Gastroesophageal sphincter (tissue), 4 donors: Measurements from ENCODE around the gene CCDC3. TPM values are rescaled to one million over a fixed set of nuclear protein-coding genes. Genes with fewer than 3 reads are reported as not detected.
"Not testable (repeated sequence)": the region's sequence is repeated elsewhere in the genome, so short reads cannot be mapped to it uniquely, and the experiment has no call there.

Experiments used
- ATAC-seq: fragments of 150-250 bp; one replicate; pipeline ENCODE4 v1.9.1; 2016; ENCODE audit warnings: mild to moderate bottlenecking, moderate library complexity
- H3K27ac ChIP-seq, 4 donors: fragments of 200-600 bp; sonication (generic) in 3 of 4; 1 replicate in 3 of 4; 2 replicates in 1 of 4; pipeline ENCODE4 v1.5.1; 2016 to 2019
- H3K27me3 ChIP-seq: fragments of 200-600 bp; sonication (generic); one replicate; pipeline ENCODE4 v1.5.1; 2019
- H3K36me3 ChIP-seq, 2 donors: fragments of 200-600 bp; sonication (generic); one replicate each; pipeline ENCODE4 v1.5.1; 2019; ENCODE audit warnings: control low read depth in 1 of 2
- H3K4me1 ChIP-seq, 3 donors: fragments of 200-600 bp; sonication (generic); 1 replicate in 2 of 3; 2 replicates in 1 of 3; pipeline ENCODE4 v1.5.1; 2016 to 2019; ENCODE audit warnings: control low read depth in 2 of 3
- H3K4me3 ChIP-seq, 2 donors: fragments of 200-600 bp; sonication (generic); one replicate each; pipeline ENCODE4 v1.5.1; 2019; ENCODE audit warnings: mild to moderate bottlenecking in 1 of 2, moderate library complexity in 1 of 2
- H3K9me3 ChIP-seq, 3 donors: fragments of 200-600 bp; sonication (generic); one replicate each; pipeline ENCODE4 v1.5.1; 2017 to 2019; ENCODE audit warnings: control low read depth in 2 of 3
- EP300 ChIP-seq: sonication (generic); formaldehyde crosslinking; IDR thresholded peaks from one replicate; pipeline ENCODE4 v1.6.1; 2017; ENCODE audit warnings: antibody characterized with exemption, mild to moderate bottlenecking
- POLR2A ChIP-seq, 2 donors: fragments of 450-650 bp; IDR thresholded peaks; one replicate each; pipeline ENCODE4 v1.6.1; 2017; ENCODE audit warnings: antibody characterized with exemption in 2 of 2, mild to moderate bottlenecking in 2 of 2, moderate library complexity in 1 of 2
- POLR2AphosphoS5 ChIP-seq: sonication (generic); formaldehyde crosslinking; IDR thresholded peaks from one replicate; pipeline ENCODE4 v1.6.1; 2017; ENCODE audit warnings: antibody characterized with exemption
- WGBS, 2 donors: methylation state at CpG; one replicate each; pipeline ENCODE4 v1.1.5; 2018; ENCODE audit warnings: low coverage in 1 of 2; 5-methylcytosine and 5-hydroxymethylcytosine counted together
- total RNA-seq, 4 donors: library from RNA; depleted of rRNA; stranded (reverse); fragments of >200 nt; gene quantifications; one replicate each; pipeline ENCODE4 v1.1.0, GENCODE V29; 2016
- TF ChIP-seq, protein P1 (sequence below), 4 experiments: fragments of 200-600 bp in 2 of 4; fragments of 450-650 bp in 2 of 4; sonication (generic) in 1 of 4; IDR thresholded peaks; one replicate each; pipeline ENCODE4 v1.5.1; 2017 to 2019; ENCODE audit warnings: antibody characterized with exemption in 4 of 4, mild to moderate bottlenecking in 2 of 4, moderate library complexity in 2 of 4

Gene CCDC3
- total RNA-seq, 4 donors from 2014 or later = 12.2 to 66.1 (median 16.0) TPM

DNA sequence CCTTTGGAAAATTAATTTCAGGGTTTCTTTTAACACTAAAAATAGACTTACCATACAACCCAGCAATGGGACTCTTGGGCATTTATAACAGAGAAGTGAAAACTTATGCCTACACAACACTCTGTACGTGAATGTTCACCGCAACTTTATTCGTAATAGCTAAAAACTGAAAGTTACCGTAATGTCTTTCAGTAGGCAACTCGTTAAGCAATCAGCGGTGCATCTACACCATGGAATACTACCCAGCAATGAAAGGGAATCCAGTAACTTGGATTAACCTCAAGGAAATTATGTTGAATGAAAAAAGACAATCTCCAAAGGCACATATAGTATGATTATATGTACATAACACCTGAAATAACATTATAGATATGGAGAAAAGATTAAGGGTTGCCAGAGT, 16.2 kb downstream of the CCDC3 start:
- Histone ChIP-seq H3K27ac (no peak overlapping the region), H3K4me1 (no peaks in the 10 kb centered on the region), H3K4me3 (no peak overlapping the region), H3K9me3 (peaks cover 0 to 10% (median 0%) of the 10 kb centered on the region in 3 donors), H3K36me3 (no peaks in the 10 kb centered on the region), H3K27me3 (peaks cover 4% of the 10 kb centered on the region)
- ATAC-seq = no peak
- no peak for TF ChIP-seq POLR2AphosphoS5
- WGBS, 2 donors = 86 to 90% methylated on average over 5 to 6 of the region's 6 CpGs

GRCh38 chr10:12984165-12984747, 17.3 kb downstream of the CCDC3 start:
- 88 to 89% methylated on average over 5 to 7 of the region's 7 CpGs for WGBS, 2 donors

GRCh38 chr10:12983568-12983967, 17.9 kb downstream of the CCDC3 start:
- H3K4me3 ChIP-seq, H3K27me3 ChIP-seq, ATAC-seq, H3K36me3 ChIP-seq, H3K4me1 ChIP-seq, H3K27ac ChIP-seq: not testable (repeated sequence)
- peaks cover 0 to 10% (median 0%) of the 10 kb centered on the region in 3 donors for H3K9me3 ChIP-seq
- 54 to 78% methylated on average over 3 of the region's 3 CpGs for WGBS, 2 donors

More at GRCh38 chr10:12984165-12984747, 17.3 kb downstream of the CCDC3 start:
- Histone ChIP-seq H3K9me3 (peaks cover 0 to 10% (median 0%) of the 10 kb centered on the region in 3 donors), H3K27ac (no peak overlapping the region), H3K4me1 (no peaks in the 10 kb centered on the region), H3K36me3 (no peaks in the 10 kb centered on the region), H3K27me3 (peaks cover 9% of the 10 kb centered on the region), H3K4me3 (no peak overlapping the region)
- no peak for TF ChIP-seq POLR2AphosphoS5
- TF ChIP-seq POLR2A (IDR thresholded peaks at IDR 0.05) = no peak
- TF ChIP-seq, protein P1, sequence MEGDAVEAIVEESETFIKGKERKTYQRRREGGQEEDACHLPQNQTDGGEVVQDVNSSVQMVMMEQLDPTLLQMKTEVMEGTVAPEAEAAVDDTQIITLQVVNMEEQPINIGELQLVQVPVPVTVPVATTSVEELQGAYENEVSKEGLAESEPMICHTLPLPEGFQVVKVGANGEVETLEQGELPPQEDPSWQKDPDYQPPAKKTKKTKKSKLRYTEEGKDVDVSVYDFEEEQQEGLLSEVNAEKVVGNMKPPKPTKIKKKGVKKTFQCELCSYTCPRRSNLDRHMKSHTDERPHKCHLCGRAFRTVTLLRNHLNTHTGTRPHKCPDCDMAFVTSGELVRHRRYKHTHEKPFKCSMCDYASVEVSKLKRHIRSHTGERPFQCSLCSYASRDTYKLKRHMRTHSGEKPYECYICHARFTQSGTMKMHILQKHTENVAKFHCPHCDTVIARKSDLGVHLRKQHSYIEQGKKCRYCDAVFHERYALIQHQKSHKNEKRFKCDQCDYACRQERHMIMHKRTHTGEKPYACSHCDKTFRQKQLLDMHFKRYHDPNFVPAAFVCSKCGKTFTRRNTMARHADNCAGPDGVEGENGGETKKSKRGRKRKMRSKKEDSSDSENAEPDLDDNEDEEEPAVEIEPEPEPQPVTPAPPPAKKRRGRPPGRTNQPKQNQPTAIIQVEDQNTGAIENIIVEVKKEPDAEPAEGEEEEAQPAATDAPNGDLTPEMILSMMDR (IDR thresholded peaks at IDR 0.05) = no peak
- TF ChIP-seq EP300 = no peak
- ATAC-seq = no peak

GRCh38 chr10:12981570-12981969, 19.9 kb downstream of the CCDC3 start:
- TF ChIP-seq POLR2A (IDR thresholded peaks at IDR 0.05) (no peak), EP300 (no peak), POLR2AphosphoS5 (no peak)
- TF ChIP-seq, protein P1 (IDR thresholded peaks at IDR 0.05) = no peak
- Histone ChIP-seq H3K36me3 (no peaks in the 10 kb centered on the region), H3K27me3 (peaks cover 9% of the 10 kb centered on the region), H3K27ac (no peak overlapping the region), H3K9me3 (peaks cover 0 to 10% (median 0%) of the 10 kb centered on the region in 3 donors), H3K4me3 (no peak overlapping the region), H3K4me1 (no peaks in the 10 kb centered on the region)
- no peak for ATAC-seq
- WGBS, 2 donors = 60 to 86% methylated on average over 1 to 4 of the region's 4 CpGs

- TF ChIP-seq POLR2AphosphoS5 (no peak), POLR2A (IDR thresholded peaks at IDR 0.05) (no peak), EP300 (no peak)
- TF ChIP-seq, protein P1 (IDR thresholded peaks at IDR 0.05) = no peak
- no peaks in the 10 kb centered on the region for H3K4me1 ChIP-seq
- H3K27ac ChIP-seq = no peak overlapping the region
- peaks cover 0 to 10% (median 0%) of the 10 kb centered on the region in 3 donors for H3K9me3 ChIP-seq
- no peaks in the 10 kb centered on the region for H3K36me3 ChIP-seq
- ATAC-seq = no peak
- 60 to 76% methylated on average over 3 of the region's 6 CpGs for WGBS, 2 donors
- H3K27me3 ChIP-seq = peaks cover 9% of the 10 kb centered on the region
- H3K4me3 ChIP-seq = no peak overlapping the region
Observed at GRCh38 chr10:12980713-12981306, 20.7 kb downstream of the CCDC3 start.

DNA sequence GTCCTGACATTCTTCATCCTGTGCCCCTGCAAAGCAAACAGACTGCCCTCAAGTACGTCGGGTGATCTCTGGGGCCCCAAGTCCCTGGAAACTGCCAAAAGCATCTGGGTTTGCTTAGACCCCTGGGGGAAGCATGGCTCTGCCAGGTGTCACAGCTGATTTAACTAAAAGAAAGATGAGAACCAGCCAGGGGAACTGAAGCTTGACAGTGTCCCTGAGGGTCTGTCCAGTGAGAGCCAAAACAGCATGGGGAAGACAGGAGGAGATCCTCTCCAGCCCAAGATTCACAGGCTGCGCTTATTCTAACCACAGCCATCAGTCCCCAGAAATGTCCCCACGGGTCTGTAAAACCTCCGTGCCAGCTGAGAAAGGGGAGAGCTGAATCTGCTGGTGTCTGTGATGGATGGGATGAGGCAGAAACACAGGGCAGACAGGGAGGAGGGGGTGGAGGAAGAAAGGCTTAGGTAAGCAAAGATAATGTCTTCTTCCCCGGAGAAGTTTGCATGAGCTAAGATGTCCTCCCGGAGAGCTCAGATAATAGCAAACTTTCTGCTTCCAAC, 21.3 kb downstream of the CCDC3 start:
- 32 to 80% methylated on average over 1 to 2 of the region's 7 CpGs for WGBS, 2 donors
- no peak for ATAC-seq
- Histone ChIP-seq H3K27me3 (peaks cover 9% of the 10 kb centered on the region), H3K4me3 (no peak overlapping the region), H3K27ac (no peak overlapping the region), H3K9me3 (peaks cover 0 to 10% (median 0%) of the 10 kb centered on the region in 3 donors), H3K36me3 (no peaks in the 10 kb centered on the region), H3K4me1 (no peaks in the 10 kb centered on the region)
- TF ChIP-seq EP300 (no peak), POLR2A (IDR thresholded peaks at IDR 0.05) (no peak), POLR2AphosphoS5 (no peak)
- TF ChIP-seq, protein P1 (IDR thresholded peaks at IDR 0.05) = no peak
